CD4-positive, CD25-positive, alpha-beta regulatory T cell (primary cell): Measurements from ENCODE around the gene PRKCI. TPM values are rescaled to one million over a fixed set of nuclear protein-coding genes. Genes with fewer than 3 reads are reported as not detected.

Source experiments
- ATAC-seq, 2 donors: fragments of 150-1000 bp; cut with Tn5 transposase; one replicate each; pipeline ENCODE4 v1.10.0; 2021; ENCODE audit warnings: low read depth in 2 of 2, moderate number of reproducible peaks in 2 of 2, moderate library complexity in 1 of 2
- DNase-seq, 3 donors: peaks; one replicate each; pipeline versions ENCODE4 v3.0.0 to v3.0.0-alpha.2; 2012 to 2022; ENCODE audit warnings: mixed read lengths in 1 of 3
- H3K27ac ChIP-seq: one replicate; pipeline ENCODE4 v1.7.0; 2013; ENCODE audit warnings: mild to moderate bottlenecking, low read length; ENCODE audit not compliant: insufficient read depth, poor library complexity, severe bottlenecking
- H3K27me3 ChIP-seq: one replicate; pipeline ENCODE4 v1.7.0; 2013; ENCODE audit warnings: low read length; ENCODE audit not compliant: control insufficient read depth, insufficient read depth
- H3K36me3 ChIP-seq: one replicate; pipeline ENCODE4 v1.7.0; 2013; ENCODE audit warnings: mild to moderate bottlenecking, low read length, moderate library complexity; ENCODE audit not compliant: control insufficient read depth, insufficient read depth
- H3K4me1 ChIP-seq: 2 replicates; pipeline ENCODE4 v1.7.0; 2013; ENCODE audit warnings: mild to moderate bottlenecking, low read length; ENCODE audit not compliant: insufficient read depth, control insufficient read depth, poor library complexity, severe bottlenecking
- H3K4me3 ChIP-seq: one replicate; pipeline ENCODE4 v1.7.0; 2013; ENCODE audit warnings: low read depth, mild to moderate bottlenecking, low read length, moderate library complexity
- H3K9me3 ChIP-seq, 2 experiments: 1 replicate in 1 of 2; 2 replicates in 1 of 2; pipeline ENCODE4 v1.7.0; 2013; ENCODE audit warnings: low read length in 2 of 2, mild to moderate bottlenecking in 1 of 2, moderate library complexity in 1 of 2; ENCODE audit not compliant: control insufficient read depth in 2 of 2
- H3K27ac Mint-ChIP-seq, 3 donors: one replicate each; pipeline ENCODE4 v1.8.0; 2020 to 2022; ENCODE audit warnings: mild to moderate bottlenecking in 3 of 3, mixed read lengths in 3 of 3, moderate library complexity in 2 of 3
- H3K27me3 Mint-ChIP-seq: one replicate; pipeline ENCODE4 v1.8.0; 2022; ENCODE audit warnings: mild to moderate bottlenecking, mixed read lengths
- H3K36me3 Mint-ChIP-seq: one replicate; pipeline ENCODE4 v1.8.0; 2020; ENCODE audit warnings: mixed read lengths
- H3K4me1 Mint-ChIP-seq, 4 donors: one replicate each; pipeline ENCODE4 v1.8.0; 2020 to 2022; ENCODE audit warnings: mixed read lengths in 4 of 4, mild to moderate bottlenecking in 1 of 4
- H3K4me3 Mint-ChIP-seq, 4 donors: one replicate each; pipeline ENCODE4 v1.8.0; 2020 to 2022; ENCODE audit warnings: mild to moderate bottlenecking in 4 of 4, mixed read lengths in 4 of 4, moderate library complexity in 3 of 4
- H3K9me3 Mint-ChIP-seq, 7 donors: one replicate each; pipeline ENCODE4 v1.8.0; 2020 to 2022; ENCODE audit warnings: mixed read lengths in 7 of 7, mild to moderate bottlenecking in 3 of 7, moderate library complexity in 2 of 7
- polyA plus RNA-seq, 4 donors: library from polyadenylated mRNA; unstranded; fragments of 300-500 nt; fragmentation: Illumina TruSeq; gene quantifications; one replicate each; pipeline ENCODE4 v1.2.3, GENCODE V29; 2021
- total RNA-seq: library from RNA; stranded (reverse); gene quantifications from one replicate; pipeline ENCODE4 v1.2.3, GENCODE V29; 2022

The PRKCI gene
- total and polyA plus RNA-seq, 5 donors from 2014 or later = 14.1 to 20.8 (median 18.6) TPM

DNA sequence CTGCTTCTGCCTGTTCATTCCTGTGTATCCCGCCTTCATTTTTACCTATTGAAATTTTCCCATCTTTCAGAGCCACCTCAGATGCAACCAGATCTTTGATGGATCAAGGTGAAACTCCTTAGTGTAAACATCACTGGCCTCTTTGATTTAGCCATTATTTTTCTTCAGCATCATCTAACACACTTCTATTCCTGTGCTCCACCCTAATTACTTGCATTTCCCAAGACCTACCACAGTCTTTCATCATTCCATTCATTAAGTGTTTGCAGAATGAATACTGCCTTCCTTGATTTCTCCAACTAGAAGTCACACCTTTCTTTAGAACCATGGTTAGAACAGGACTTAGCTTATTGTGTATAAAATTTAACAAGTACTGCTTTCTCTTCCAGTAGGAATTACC, 79.8 kb downstream of the PRKCI start:
- Mint-ChIP-seq H3K9me3 (no peaks in the 10 kb centered on the region), H3K4me3 (no peak overlapping the region), H3K27me3 (no peaks in the 10 kb centered on the region), H3K27ac (no peak overlapping the region), H3K4me1 (peaks cover 0 to 4% (median 0%) of the 10 kb centered on the region in 4 donors), H3K36me3 (peaks cover 7% of the 10 kb centered on the region)
- Histone ChIP-seq H3K4me1 (no peaks in the 10 kb centered on the region), H3K4me3 (no peak overlapping the region), H3K36me3 (peaks cover 16% of the 10 kb centered on the region), H3K9me3 (no peaks in the 10 kb centered on the region), H3K27ac (no peak overlapping the region), H3K27me3 (no peaks in the 10 kb centered on the region)
- ATAC-seq (no peak), DNase-seq (no peak)

DNA sequence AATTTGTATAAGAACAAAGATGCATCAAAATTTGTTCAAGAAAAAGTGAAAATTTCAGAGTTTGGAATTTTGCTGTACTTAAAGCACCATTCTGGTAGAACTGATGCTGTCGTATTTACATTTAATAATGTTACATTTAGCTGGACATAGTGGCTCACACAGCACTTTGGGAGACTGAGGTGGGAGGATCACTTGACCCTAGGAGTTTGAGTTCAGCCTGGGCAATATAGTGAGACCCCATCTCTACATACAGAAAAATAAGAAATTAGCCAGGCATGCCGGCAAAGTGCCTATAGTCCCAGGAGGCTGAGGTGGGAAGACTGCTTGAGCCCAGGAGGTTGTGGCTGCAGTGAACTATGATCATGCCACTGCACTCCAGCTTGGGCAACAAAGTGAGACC, 83.8 kb downstream of the PRKCI start:
- Histone ChIP-seq H3K4me1 (no peaks in the 10 kb centered on the region), H3K9me3 (no peaks in the 10 kb centered on the region), H3K36me3 (peaks cover 8% of the 10 kb centered on the region), H3K27ac (no peak overlapping the region), H3K27me3 (no peaks in the 10 kb centered on the region), H3K4me3 (no peak overlapping the region)
- ATAC-seq (no peak), DNase-seq (no peak)
- Mint-ChIP-seq H3K4me3 (no peak overlapping the region), H3K27ac (peak overlapping the region in 1 of 3 donors; percentile 48), H3K27me3 (no peaks in the 10 kb centered on the region), H3K9me3 (no peaks in the 10 kb centered on the region), H3K4me1 (peaks cover 0 to 2% (median 0%) of the 10 kb centered on the region in 4 donors), H3K36me3 (peaks cover 3% of the 10 kb centered on the region)

DNA sequence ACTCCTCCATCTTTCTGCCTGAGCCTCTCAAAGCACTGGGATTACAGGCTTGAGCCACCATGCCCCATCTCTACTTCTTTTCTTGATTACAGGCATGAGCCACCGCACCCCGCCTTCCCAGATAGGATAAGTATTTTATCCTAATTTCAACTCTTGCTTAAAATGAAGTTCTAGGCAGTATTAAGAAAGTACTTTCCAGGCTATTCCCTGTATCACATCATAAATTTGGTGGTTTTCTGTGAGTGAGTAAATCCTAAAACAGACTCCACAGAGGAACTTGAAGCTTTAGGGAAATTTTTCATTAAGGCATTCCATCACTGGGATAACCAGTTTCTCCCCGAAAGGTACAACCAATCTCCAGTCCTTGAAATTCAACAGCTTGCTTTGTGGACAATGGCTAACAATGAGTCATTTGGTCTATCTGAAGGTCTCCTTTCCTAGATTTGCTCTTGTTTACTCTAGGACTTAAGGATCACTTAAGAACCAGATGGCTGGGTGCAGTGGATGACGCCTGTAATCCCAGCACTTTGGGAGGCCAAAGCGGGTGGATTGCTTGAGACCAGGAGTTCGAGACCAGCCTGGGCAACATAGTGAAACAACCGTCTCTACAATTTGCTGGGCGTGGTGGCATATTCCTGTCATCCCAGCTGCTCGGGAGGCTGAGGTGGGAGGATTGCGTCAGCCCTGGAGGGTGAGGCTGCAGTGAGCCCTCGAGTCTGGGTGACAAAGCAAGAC, 85.6 kb downstream of the PRKCI start:
- H3K9me3 Mint-ChIP-seq = no peaks in the 10 kb centered on the region
- DNase-seq = no peak
- Histone ChIP-seq H3K27ac (no peak overlapping the region), H3K27me3 (no peaks in the 10 kb centered on the region), H3K36me3 (no peaks in the 10 kb centered on the region), H3K9me3 (no peaks in the 10 kb centered on the region), H3K4me3 (no peak overlapping the region), H3K4me1 (no peaks in the 10 kb centered on the region)
- no peak overlapping the region for H3K4me3 Mint-ChIP-seq
- H3K27me3 Mint-ChIP-seq = no peaks in the 10 kb centered on the region
- no peaks in the 10 kb centered on the region for H3K36me3 Mint-ChIP-seq
- H3K27ac Mint-ChIP-seq = peak overlapping the region in 1 of 3 donors; percentile 53
- ATAC-seq = no peak
- no peaks in the 10 kb centered on the region for H3K4me1 Mint-ChIP-seq

DNA sequence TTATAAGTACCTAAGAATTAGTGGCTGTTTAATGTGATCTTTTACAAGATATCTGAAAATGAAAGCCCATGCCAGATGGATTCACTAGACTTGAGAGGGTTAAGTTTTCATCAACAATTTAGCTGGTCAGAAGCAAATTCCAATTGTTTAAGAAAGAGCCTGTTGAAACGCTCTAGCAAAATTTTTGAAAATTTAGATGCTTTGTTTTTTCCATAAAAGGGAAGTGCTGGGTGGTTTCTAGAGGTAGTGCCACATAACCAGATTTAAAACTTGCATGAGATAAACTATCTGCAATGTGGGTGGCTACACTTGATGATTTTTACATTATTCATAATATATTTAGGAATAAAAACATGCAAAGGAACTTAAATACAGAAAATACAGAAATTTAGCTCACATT, 86.8 kb downstream of the PRKCI start:
- H3K36me3 ChIP-seq = no peaks in the 10 kb centered on the region
- DNase-seq (no peak), ATAC-seq (no peak)
- H3K4me3 ChIP-seq = no peak overlapping the region
- Mint-ChIP-seq H3K4me1 (no peaks in the 10 kb centered on the region), H3K27ac (no peak overlapping the region), H3K27me3 (no peaks in the 10 kb centered on the region), H3K36me3 (no peaks in the 10 kb centered on the region), H3K9me3 (no peaks in the 10 kb centered on the region), H3K4me3 (no peak overlapping the region)
- H3K4me1 ChIP-seq = no peaks in the 10 kb centered on the region
- H3K9me3 ChIP-seq = no peaks in the 10 kb centered on the region
- no peak overlapping the region for H3K27ac ChIP-seq
- no peaks in the 10 kb centered on the region for H3K27me3 ChIP-seq

DNA sequence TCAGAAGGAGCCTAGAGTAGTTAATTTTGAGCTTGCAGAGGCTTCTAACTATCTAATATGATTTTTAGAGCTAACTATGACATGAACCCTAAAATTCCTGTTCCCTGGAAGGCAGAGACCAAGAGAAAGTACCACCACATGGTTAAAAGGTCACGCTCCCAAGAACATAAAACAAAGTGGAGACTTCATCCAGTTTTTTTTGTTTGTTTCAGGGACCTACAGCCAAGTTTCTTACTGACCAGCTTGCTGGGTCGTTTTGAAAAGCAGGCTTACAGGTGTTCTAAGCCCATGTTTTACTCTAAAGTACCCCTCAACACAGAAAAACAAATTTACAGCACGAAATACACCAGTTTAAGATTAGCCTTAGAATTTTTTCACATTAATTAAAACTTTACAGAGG, 95.7 kb downstream of the PRKCI start:
- H3K36me3 Mint-ChIP-seq = no peaks in the 10 kb centered on the region
- no peak overlapping the region for H3K27ac ChIP-seq
- no peak for ATAC-seq
- H3K4me1 ChIP-seq = no peaks in the 10 kb centered on the region
- no peak overlapping the region for H3K27ac Mint-ChIP-seq
- no peak overlapping the region for H3K4me3 ChIP-seq
- H3K36me3 ChIP-seq = no peaks in the 10 kb centered on the region
- no peaks in the 10 kb centered on the region for H3K27me3 ChIP-seq
- peaks cover 9% of the 10 kb centered on the region for H3K27me3 Mint-ChIP-seq
- peaks cover 0 to 2% (median 0%) of the 10 kb centered on the region in 7 donors for H3K9me3 Mint-ChIP-seq
- no peak for DNase-seq
- no peaks in the 10 kb centered on the region for H3K4me1 Mint-ChIP-seq
- no peaks in the 10 kb centered on the region for H3K9me3 ChIP-seq
- H3K4me3 Mint-ChIP-seq = no peak overlapping the region

DNA sequence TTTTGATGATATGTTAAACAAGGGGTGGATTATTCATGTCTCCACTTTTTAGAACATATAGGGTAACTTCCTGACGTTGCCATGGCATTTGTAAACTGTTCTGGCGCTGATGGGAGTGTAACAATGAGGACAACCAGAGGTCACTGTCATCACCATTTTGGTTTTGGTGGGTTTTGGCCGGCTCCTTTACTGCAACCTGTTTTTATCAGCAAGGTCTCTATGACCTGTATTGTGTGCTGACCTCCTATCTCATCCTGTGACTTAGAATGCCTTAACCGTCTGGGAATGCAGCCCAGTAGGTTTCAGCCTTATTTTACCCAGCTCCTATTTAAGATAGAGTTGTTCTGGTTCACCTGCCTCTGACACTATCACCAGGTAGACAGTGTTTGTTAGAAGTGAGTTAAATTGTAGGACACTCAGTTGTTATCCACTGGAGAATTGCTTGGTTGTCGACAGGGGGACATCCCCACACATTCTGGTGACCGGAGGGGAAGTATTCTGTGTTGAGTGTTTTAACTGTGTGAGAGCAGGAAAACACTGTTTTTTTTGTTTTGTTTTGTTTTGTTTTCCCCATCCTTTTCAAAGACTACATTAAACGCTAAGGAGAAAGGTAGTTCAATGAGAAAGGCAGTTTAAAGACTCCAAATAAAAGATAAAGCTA, 98.4 kb downstream of the PRKCI start:
- Mint-ChIP-seq H3K4me3 (no peak overlapping the region), H3K4me1 (no peaks in the 10 kb centered on the region), H3K36me3 (no peaks in the 10 kb centered on the region), H3K9me3 (peaks cover 0 to 2% (median 0%) of the 10 kb centered on the region in 7 donors), H3K27me3 (peaks cover 18% of the 10 kb centered on the region), H3K27ac (no peak overlapping the region)
- Histone ChIP-seq H3K4me1 (no peaks in the 10 kb centered on the region), H3K4me3 (no peak overlapping the region), H3K9me3 (no peaks in the 10 kb centered on the region), H3K36me3 (no peaks in the 10 kb centered on the region), H3K27me3 (no peaks in the 10 kb centered on the region), H3K27ac (no peak overlapping the region)
- DNase-seq (no peak), ATAC-seq (no peak)

DNA sequence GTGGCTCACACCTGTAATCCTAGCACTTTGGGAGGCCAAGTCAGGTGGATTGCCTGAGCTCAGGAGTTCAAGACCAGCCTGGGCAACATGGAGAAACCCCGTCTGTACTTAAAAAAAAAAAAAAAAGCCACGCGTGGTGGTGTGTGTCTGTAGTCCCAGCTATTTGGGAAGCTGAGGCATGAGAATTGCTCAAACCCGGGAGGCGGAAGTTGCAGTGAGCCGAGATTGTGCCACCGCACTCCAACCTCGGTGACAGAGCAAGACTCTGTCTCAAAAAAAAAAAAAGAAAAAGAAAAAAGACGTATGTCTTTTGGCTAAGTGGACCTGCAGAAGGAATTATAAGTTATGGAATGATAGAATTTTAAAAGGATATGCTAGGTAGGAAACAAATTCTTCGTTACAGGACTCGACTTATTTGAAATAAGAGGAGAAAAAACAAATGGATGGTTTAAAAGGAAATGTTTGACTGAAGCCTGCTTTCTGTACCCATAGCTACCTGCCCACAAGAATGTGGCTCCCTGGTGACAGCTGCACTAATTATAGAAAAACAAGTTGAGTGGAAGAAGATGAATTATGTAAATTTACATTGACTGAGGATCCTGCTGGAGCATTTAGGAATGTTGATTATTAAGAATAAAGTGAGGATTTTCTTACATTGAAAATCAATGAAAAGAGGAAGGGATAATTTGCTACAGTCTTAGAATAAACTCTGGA, 99.3 kb downstream of the PRKCI start:
- Mint-ChIP-seq H3K27me3 (peaks cover 18% of the 10 kb centered on the region), H3K27ac (peak overlapping the region in 1 of 3 donors; percentile 26), H3K4me1 (no peaks in the 10 kb centered on the region), H3K9me3 (peaks cover 0 to 2% (median 0%) of the 10 kb centered on the region in 7 donors), H3K4me3 (no peak overlapping the region), H3K36me3 (no peaks in the 10 kb centered on the region)
- DNase-seq (no peak), ATAC-seq (no peak)
- H3K36me3 ChIP-seq = no peaks in the 10 kb centered on the region
- no peak overlapping the region for H3K27ac ChIP-seq
- H3K4me1 ChIP-seq = no peaks in the 10 kb centered on the region
- no peaks in the 10 kb centered on the region for H3K9me3 ChIP-seq
- H3K4me3 ChIP-seq = no peak overlapping the region
- H3K27me3 ChIP-seq = no peaks in the 10 kb centered on the region
